Smooth muscle cell (in vitro differentiated cells): ENCODE results near the gene CRACR2A. TPM values are rescaled to one million over a fixed set of nuclear protein-coding genes. Genes with fewer than 3 reads are reported as not detected.

ENCODE experiments used
- DNase-seq: peaks from one replicate; lab custom pipeline; 2025; ENCODE audit not compliant: unreplicated experiment; lab: John Stamatoyannopoulos, UW
- H2AFZ ChIP-seq: fragments of 200-600 bp; sonication (generic); 2 replicates; pipeline ENCODE4 v1.6.0; 2016; ENCODE audit warnings: antibody characterized with exemption, low read depth, mild to moderate bottlenecking
- H3F3A ChIP-seq: fragments of 200-600 bp; sonication (generic); 2 replicates; pipeline ENCODE4 v1.6.0; 2017; ENCODE audit warnings: antibody characterized with exemption, low read depth
- H3K27ac ChIP-seq: fragments of 200-600 bp; sonication (generic); 2 replicates; pipeline ENCODE4 v1.5.1; 2016; ENCODE audit warnings: low read depth, mild to moderate bottlenecking
- H3K27me3 ChIP-seq: fragments of 200-600 bp; sonication (generic); 2 replicates; pipeline ENCODE4 v1.6.1; 2016; ENCODE audit warnings: low read depth, mild to moderate bottlenecking
- H3K36me3 ChIP-seq: fragments of 200-600 bp; sonication (generic); 2 replicates; pipeline ENCODE4 v1.5.1; 2016; ENCODE audit warnings: low read depth
- H3K4me1 ChIP-seq: fragments of 200-600 bp; sonication (generic); 2 replicates; pipeline ENCODE4 v1.5.1; 2016; ENCODE audit warnings: low read depth
- H3K4me2 ChIP-seq: fragments of 200-600 bp; sonication (generic); 2 replicates; pipeline ENCODE4 v1.6.0; 2016; ENCODE audit warnings: mild to moderate bottlenecking
- H3K4me3 ChIP-seq: fragments of 200-600 bp; sonication (generic); 2 replicates; pipeline ENCODE4 v1.5.1; 2016; ENCODE audit warnings: mild to moderate bottlenecking
- H3K79me2 ChIP-seq: fragments of 200-600 bp; sonication (generic); 2 replicates; pipeline ENCODE4 v1.6.0; 2016; ENCODE audit warnings: low read depth, mild to moderate bottlenecking
- H3K9ac ChIP-seq: fragments of 200-600 bp; sonication (generic); 2 replicates; pipeline ENCODE4 v1.6.0; 2016; ENCODE audit warnings: low read depth
- H3K9me3 ChIP-seq: fragments of 200-600 bp; sonication (generic); replicated peaks from 2 replicates; pipeline ENCODE4 v1.5.1; 2016; ENCODE audit warnings: low read depth
- H4K20me1 ChIP-seq: fragments of 200-600 bp; sonication (generic); 2 replicates; pipeline ENCODE4 v1.6.0; 2016; ENCODE audit warnings: low read depth
- WGBS: methylation state at CpG from one replicate; pipeline ENCODE4 v1.1.7; 2016; ENCODE audit warnings: low lambda C conversion rate; 5-methylcytosine and 5-hydroxymethylcytosine counted together
- polyA plus RNA-seq: library from polyadenylated mRNA; unstranded; fragments of >200 nt; fragmentation: Nextera tagmentation; extraction: Ambion mirVana; gene quantifications from 2 replicates; pipeline ENCODE4 v1.2.1, GENCODE V29; 2016
- total RNA-seq: library from RNA; depleted of rRNA; stranded (reverse); fragments of >200 nt; gene quantifications from 2 replicates; pipeline ENCODE4 v1.2.3, GENCODE V29; 2014
- TF ChIP-seq, protein P1 (sequence below): fragments of 200-600 bp; sonication (generic); IDR thresholded peaks from 2 replicates; pipeline ENCODE4 v1.5.1; 2017; ENCODE audit warnings: borderline replicate concordance, mild to moderate bottlenecking, antibody characterized with exemption; ENCODE audit not compliant: insufficient read depth, poor library complexity, severe bottlenecking

The CRACR2A gene
- total and polyA plus RNA-seq, 2 experiments from 2014 or later, result 0.99 to 1.3 TPM

DNA sequence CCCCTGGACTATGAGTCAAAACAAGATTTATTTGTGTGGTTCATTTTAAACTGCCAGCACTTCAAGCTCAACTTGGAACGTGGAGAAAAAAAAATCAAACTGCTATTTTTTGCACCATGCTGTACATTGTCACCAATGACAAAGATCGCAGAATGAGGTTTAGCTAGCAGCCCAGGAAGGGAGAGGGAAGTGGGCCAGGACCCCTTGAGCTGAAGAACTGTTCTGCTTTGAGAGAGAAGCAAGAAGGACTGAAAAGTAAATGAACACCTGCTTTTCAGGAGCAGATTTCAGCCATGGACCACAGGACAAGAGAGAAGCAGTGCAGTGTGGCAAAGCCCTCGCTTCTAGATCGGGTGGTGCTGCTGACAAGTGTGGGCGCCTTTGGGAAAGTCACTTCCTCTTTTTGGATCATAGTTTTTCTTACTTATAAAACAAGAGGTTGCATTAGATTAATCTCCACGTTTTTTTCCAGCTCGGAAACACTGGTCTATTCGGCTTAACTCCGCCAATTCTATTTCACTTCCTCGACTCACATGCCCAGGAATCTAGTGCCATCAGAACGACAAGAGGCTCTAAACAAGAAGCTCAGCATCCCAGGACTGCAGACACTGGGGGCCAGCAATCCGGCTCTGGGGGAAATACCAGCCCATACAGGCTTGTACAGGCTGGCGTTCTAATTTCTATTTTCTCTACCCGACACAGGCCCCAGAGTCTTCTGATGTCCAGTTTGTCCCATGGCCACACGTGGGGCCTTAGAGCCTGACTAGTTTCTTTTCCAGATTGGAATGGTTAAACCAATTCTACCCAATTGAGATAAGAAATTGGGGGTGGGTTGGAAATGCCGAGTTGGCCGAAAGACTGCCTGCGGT, 129.9 kb downstream of the CRACR2A start:
- no peaks in the 10 kb centered on the region for H3K9me3 ChIP-seq
- H3K4me1 ChIP-seq, result no peaks in the 10 kb centered on the region
- TF ChIP-seq, protein P1, sequence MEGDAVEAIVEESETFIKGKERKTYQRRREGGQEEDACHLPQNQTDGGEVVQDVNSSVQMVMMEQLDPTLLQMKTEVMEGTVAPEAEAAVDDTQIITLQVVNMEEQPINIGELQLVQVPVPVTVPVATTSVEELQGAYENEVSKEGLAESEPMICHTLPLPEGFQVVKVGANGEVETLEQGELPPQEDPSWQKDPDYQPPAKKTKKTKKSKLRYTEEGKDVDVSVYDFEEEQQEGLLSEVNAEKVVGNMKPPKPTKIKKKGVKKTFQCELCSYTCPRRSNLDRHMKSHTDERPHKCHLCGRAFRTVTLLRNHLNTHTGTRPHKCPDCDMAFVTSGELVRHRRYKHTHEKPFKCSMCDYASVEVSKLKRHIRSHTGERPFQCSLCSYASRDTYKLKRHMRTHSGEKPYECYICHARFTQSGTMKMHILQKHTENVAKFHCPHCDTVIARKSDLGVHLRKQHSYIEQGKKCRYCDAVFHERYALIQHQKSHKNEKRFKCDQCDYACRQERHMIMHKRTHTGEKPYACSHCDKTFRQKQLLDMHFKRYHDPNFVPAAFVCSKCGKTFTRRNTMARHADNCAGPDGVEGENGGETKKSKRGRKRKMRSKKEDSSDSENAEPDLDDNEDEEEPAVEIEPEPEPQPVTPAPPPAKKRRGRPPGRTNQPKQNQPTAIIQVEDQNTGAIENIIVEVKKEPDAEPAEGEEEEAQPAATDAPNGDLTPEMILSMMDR, result no peak
- no peak overlapping the region for H3K4me3 ChIP-seq
- no peak overlapping the region for H3K9ac ChIP-seq
- no peaks in the 10 kb centered on the region for H3K79me2 ChIP-seq
- H2AFZ ChIP-seq, result no peak overlapping the region
- H4K20me1 ChIP-seq, result no peaks in the 10 kb centered on the region
- H3K27ac ChIP-seq, result no peak overlapping the region
- H3K36me3 ChIP-seq, result no peaks in the 10 kb centered on the region
- whole genome bisulfite sequencing, result 89% methylated on average over 18 of the region's 18 CpGs
- H3K27me3 ChIP-seq, result no peaks in the 10 kb centered on the region
- no peaks in the 10 kb centered on the region for H3F3A ChIP-seq
- no peak for DNase-seq
- no peak overlapping the region for H3K4me2 ChIP-seq

DNA sequence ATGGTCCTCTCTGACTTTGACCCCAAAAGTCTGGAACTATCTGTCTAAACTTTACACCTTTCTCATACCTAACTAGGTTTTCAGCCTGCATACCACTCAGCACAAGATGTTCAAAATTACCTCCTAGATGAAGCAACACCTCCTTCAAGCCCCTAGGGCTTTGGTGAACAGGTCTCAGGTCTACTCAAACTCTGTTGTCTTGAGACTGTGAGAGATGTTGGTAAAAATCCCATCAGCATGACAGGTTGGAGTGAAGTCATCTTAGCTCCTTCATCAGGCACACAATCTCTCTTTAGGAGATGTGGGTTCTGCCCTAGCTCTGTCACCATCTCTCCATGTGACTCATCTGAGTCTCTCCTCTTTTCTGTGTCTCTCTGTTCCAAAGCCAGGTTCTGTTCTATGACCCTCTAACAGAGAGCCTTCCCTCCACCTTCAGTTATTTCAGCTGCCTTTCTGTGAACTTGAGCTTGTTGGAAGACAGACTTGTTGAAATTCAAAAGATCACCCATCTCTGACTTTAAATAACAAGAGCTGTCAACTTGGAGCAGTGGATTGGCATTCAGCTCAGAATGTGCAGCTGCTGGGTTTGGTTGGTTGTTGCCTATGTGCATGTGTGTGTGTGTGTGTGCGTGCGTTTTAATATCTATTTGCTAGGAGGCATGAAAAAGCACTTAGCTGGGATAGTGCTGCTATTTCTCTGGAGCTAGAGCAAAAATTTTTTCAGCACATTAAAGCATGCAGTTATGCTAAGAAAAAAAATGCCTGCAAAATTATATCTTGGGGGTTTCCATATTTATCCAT, 130.7 kb downstream of the CRACR2A start:
- no peaks in the 10 kb centered on the region for H3K36me3 ChIP-seq
- no peaks in the 10 kb centered on the region for H3K4me1 ChIP-seq
- no peak overlapping the region for H3K9ac ChIP-seq
- DNase-seq, result no peak
- TF ChIP-seq, protein P1, result no peak
- no peaks in the 10 kb centered on the region for H4K20me1 ChIP-seq
- no peak overlapping the region for H3K4me2 ChIP-seq
- no peaks in the 10 kb centered on the region for H3K27me3 ChIP-seq
- no peaks in the 10 kb centered on the region for H3K79me2 ChIP-seq
- H3K4me3 ChIP-seq, result no peak overlapping the region
- no peak overlapping the region for H3K27ac ChIP-seq
- H3F3A ChIP-seq, result no peaks in the 10 kb centered on the region
- WGBS, result 100% methylated on average over 2 of the region's 2 CpGs
- no peaks in the 10 kb centered on the region for H3K9me3 ChIP-seq
- H2AFZ ChIP-seq, result no peak overlapping the region

DNA sequence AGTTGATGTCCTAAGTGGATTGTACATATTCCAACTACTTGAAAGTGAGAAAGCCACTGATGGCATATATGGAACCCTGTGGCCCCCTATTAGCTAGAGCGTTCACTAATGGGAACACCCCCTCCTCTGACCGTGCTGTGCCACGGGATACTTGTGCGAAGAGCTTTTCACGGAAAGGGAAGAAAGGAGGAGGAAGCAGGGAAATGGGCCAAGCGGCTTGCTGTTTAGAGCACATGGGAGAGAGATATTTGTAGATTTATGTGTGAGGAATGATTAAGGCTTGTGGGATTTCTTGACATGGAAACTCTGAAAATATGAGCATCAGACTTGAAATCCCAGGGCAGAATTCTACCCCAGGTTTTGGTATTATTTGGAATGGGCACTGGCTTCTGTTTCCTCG, 132.1 kb downstream of the CRACR2A start:
- Histone ChIP-seq H3K36me3 (no peaks in the 10 kb centered on the region), H3K4me2 (no peak overlapping the region), H3K4me3 (no peak overlapping the region), H3K4me1 (no peaks in the 10 kb centered on the region), H3K79me2 (no peaks in the 10 kb centered on the region), H4K20me1 (no peaks in the 10 kb centered on the region), H2AFZ (no peak overlapping the region), H3K9ac (no peak overlapping the region), H3K27ac (no peak overlapping the region), H3K27me3 (peaks cover 1% of the 10 kb centered on the region), H3K9me3 (no peaks in the 10 kb centered on the region), H3F3A (no peaks in the 10 kb centered on the region)
- 90% methylated on average over 7 of the region's 7 CpGs for WGBS
- TF ChIP-seq, protein P1, result no peak
- no peak for DNase-seq
